Measurements from ENCODE around the gene BAHCC1. TPM values are rescaled to one million over a fixed set of nuclear protein-coding genes. Genes with fewer than 3 reads are reported as not detected.
A peak's percentile ranks its signal among the peaks of the same experiment; 100 is the strongest.

BAHCC1 gene
- total and polyA plus RNA-seq, 9 of the 15 experiments (the other 6 are each of a cell fraction or from before 2014, with no cell fraction given): 0.14 to 26.9 (median 5.0) TPM

DNA sequence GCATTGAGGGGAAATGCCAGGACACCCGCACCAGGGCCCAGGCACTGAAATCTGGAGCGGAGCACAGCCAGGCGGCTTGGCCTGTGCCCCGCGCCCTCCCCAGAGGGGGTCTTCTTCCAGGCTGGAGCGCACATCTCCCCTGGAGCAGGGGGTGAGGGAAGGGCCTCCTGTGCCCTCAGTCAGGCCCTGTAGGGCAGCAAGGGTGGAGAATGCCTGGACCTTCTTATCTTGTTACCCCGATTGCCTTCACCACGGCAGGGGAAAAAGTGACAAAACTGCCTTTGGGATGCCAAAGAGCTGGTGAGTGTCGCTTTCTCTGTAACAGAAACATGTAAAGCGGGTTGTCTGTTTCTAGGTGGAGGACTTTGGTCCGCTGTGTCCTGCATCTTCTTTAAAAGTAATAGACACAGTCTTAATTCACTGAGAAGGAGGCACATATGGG is 48.3 kb upstream of the BAHCC1 start (continued):
- TF ChIP-seq, protein P1, sequence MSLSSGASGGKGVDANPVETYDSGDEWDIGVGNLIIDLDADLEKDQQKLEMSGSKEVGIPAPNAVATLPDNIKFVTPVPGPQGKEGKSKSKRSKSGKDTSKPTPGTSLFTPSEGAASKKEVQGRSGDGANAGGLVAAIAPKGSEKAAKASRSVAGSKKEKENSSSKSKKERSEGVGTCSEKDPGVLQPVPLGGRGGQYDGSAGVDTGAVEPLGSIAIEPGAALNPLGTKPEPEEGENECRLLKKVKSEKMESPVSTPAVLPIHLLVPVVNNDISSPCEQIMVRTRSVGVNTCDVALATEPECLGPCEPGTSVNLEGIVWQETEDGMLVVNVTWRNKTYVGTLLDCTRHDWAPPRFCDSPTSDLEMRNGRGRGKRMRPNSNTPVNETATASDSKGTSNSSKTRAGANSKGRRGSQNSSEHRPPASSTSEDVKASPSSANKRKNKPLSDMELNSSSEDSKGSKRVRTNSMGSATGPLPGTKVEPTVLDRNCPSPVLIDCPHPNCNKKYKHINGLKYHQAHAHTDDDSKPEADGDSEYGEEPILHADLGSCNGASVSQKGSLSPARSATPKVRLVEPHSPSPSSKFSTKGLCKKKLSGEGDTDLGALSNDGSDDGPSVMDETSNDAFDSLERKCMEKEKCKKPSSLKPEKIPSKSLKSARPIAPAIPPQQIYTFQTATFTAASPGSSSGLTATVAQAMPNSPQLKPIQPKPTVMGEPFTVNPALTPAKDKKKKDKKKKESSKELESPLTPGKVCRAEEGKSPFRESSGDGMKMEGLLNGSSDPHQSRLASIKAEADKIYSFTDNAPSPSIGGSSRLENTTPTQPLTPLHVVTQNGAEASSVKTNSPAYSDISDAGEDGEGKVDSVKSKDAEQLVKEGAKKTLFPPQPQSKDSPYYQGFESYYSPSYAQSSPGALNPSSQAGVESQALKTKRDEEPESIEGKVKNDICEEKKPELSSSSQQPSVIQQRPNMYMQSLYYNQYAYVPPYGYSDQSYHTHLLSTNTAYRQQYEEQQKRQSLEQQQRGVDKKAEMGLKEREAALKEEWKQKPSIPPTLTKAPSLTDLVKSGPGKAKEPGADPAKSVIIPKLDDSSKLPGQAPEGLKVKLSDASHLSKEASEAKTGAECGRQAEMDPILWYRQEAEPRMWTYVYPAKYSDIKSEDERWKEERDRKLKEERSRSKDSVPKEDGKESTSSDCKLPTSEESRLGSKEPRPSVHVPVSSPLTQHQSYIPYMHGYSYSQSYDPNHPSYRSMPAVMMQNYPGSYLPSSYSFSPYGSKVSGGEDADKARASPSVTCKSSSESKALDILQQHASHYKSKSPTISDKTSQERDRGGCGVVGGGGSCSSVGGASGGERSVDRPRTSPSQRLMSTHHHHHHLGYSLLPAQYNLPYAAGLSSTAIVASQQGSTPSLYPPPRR (CRISPR knock-in tag; IDR thresholded peaks at IDR 0.05; ENCODE audit: borderline replicate concordance): peak; percentile 54; the same call in 1 of the 2 replicates
- peak in 1 of 2 experiments; percentile 26; a peak in 1 of 4 replicates for TF ChIP-seq KDM1A (IDR thresholded peaks at IDR 0.05)
- 0 out of 2 replicates have a peak, but pooled peaks have one; percentile 20 for TF ChIP-seq AFF4 (CRISPR knock-in tag; IDR thresholded peaks at IDR 0.05)
- peak; percentile 44; the same call in 1 of the 2 replicates for TF ChIP-seq ZBTB7A (IDR thresholded peaks at IDR 0.05; ENCODE audit: borderline replicate concordance, control insufficient read depth, low read depth, low read length)
- TF ChIP-seq ZBTB49 (CRISPR knock-in tag; IDR thresholded peaks at IDR 0.05; ENCODE audit: borderline replicate concordance): no peak
- TF ChIP-seq FOXA3 (CRISPR knock-in tag; conservative IDR thresholded peaks at IDR 0.05 in 1 of 2, IDR thresholded peaks at IDR 0.05 in 1 of 2): 0 out of 4 replicates have a peak, but pooled peaks of 1 of the 2 experiments have one; percentile 14
- peak; percentile 88; the same call in 1 of the 2 replicates for TF ChIP-seq KAT7 (CRISPR knock-in tag; IDR thresholded peaks at IDR 0.05; ENCODE audit: borderline replicate concordance)
- 0 out of 2 replicates have a peak, but pooled peaks have one; percentile 11 for TF ChIP-seq ZBTB1 (CRISPR knock-in tag; IDR thresholded peaks at IDR 0.05; ENCODE audit: borderline replicate concordance, low read depth)
